ENCODE measurements around the gene FNDC1.

- TF ChIP-seq RAD51 (IDR thresholded peaks at IDR 0.05) (no peak), CTCF (IDR thresholded peaks at IDR 0.05 in 2 of 3, conservative IDR thresholded peaks at IDR 0.05 in 1 of 3; ENCODE audit: control insufficient read depth in 2 of 3, extremely low read depth in 1 of 3, insufficient read depth in 1 of 3, low read depth in 3 of 3, low read length in 3 of 3) (no peak), MAX (IDR thresholded peaks at IDR 0.05; ENCODE audit: low read depth, low read length) (no peak), STAT3 (IDR thresholded peaks at IDR 0.05; ENCODE audit: low read depth, low read length) (no peak), SIX5 (IDR thresholded peaks at IDR 0.05; ENCODE audit: low read depth, low read length, severe bottlenecking) (no peak), POLR2A (IDR thresholded peaks at IDR 0.05; ENCODE audit: low read depth, low read length) (no peak), EZH2 (IDR thresholded peaks at IDR 0.05; ENCODE audit: borderline replicate concordance, control insufficient read depth, low read depth, low read length) (no peak), SMAD5 (IDR thresholded peaks at IDR 0.05; ENCODE audit: low read depth) (no peak), GABPA (IDR thresholded peaks at IDR 0.05; ENCODE audit: low read depth) (no peak)
Measured at GRCh38 chr6:159259441-159260125, 90.4 kb downstream of the FNDC1 start.
